OCI-LY1 (cell line): ENCODE results near the gene SLC39A12.

ENCODE experiments used
- H2AFZ ChIP-seq: fragments of 200-600 bp; sonication (generic), shearing (Covaris generic); 2 replicates; pipeline ENCODE4 v1.6.0; 2014; ENCODE audit warnings: antibody characterized with exemption, mild to moderate bottlenecking, low read length
- H3F3A ChIP-seq: fragments of 200-600 bp; sonication (generic), shearing (Covaris generic); 2 replicates; pipeline ENCODE4 v1.6.0; 2014; ENCODE audit warnings: mild to moderate bottlenecking, antibody characterized with exemption, low read length, moderate library complexity; ENCODE audit not compliant: insufficient read depth
- H3K27ac ChIP-seq: fragments of 200-600 bp; sonication (generic); 2 replicates; pipeline ENCODE4 v1.5.1; 2014; ENCODE audit warnings: low read length, mixed run types, mild to moderate bottlenecking, low read depth; ENCODE audit not compliant: poor library complexity, severe bottlenecking
- H3K27me3 ChIP-seq: fragments of 200-600 bp; sonication (generic); 2 replicates; pipeline ENCODE4 v1.6.0; 2014; ENCODE audit warnings: antibody characterized with exemption, mild to moderate bottlenecking, low read length, moderate library complexity; ENCODE audit not compliant: insufficient read depth
- H3K36me3 ChIP-seq: fragments of 200-600 bp; sonication (generic); 2 replicates; pipeline ENCODE4 v1.6.1; 2014; ENCODE audit warnings: mild to moderate bottlenecking, antibody characterized with exemption, low read length, moderate library complexity, mixed read lengths; ENCODE audit not compliant: insufficient read depth
- H3K4me1 ChIP-seq: fragments of 200-600 bp; sonication (generic); 2 replicates; pipeline ENCODE4 v1.5.1; 2014; ENCODE audit warnings: mild to moderate bottlenecking, low read length, moderate library complexity; ENCODE audit not compliant: insufficient read depth, severe bottlenecking
- H3K4me2 ChIP-seq: fragments of 200-600 bp; sonication (generic), shearing (Covaris generic); 2 replicates; pipeline ENCODE4 v1.6.1; 2014; ENCODE audit warnings: low read length
- H3K4me3 ChIP-seq: fragments of 200-600 bp; sonication (generic); 2 replicates; pipeline ENCODE4 v1.5.1; 2014; ENCODE audit warnings: low read length, low read depth, mild to moderate bottlenecking, mixed read lengths; ENCODE audit not compliant: poor library complexity, severe bottlenecking
- H3K79me2 ChIP-seq: fragments of 200-600 bp; shearing (Covaris generic); 2 replicates; pipeline ENCODE4 v1.6.1; 2016; ENCODE audit warnings: mixed run types, low read length, mixed read lengths; ENCODE audit not compliant: insufficient read depth
- H3K9ac ChIP-seq: fragments of 200-600 bp; sonication (generic), shearing (Covaris generic); 2 replicates; pipeline ENCODE4 v1.6.1; 2014; ENCODE audit warnings: mild to moderate bottlenecking, low read length, mixed read lengths
- H3K9me2 ChIP-seq: fragments of 200-600 bp; sonication (generic), shearing (Covaris generic); 2 replicates; pipeline ENCODE4 v1.6.1; 2014; ENCODE audit warnings: low read depth, mild to moderate bottlenecking, low read length, mixed read lengths
- H3K9me3 ChIP-seq: fragments of 200-600 bp; shearing (Covaris generic); 2 replicates; pipeline ENCODE4 v1.6.1; 2014; ENCODE audit warnings: low read length, mixed read lengths
- H4K20me1 ChIP-seq: fragments of 200-600 bp; sonication (generic), shearing (Covaris generic); 2 replicates; pipeline ENCODE4 v1.6.0; 2016; ENCODE audit warnings: mild to moderate bottlenecking, low read length; ENCODE audit not compliant: insufficient read depth
- EZH2 ChIP-seq: fragments of 200-600 bp; sonication (generic), shearing (Covaris generic); IDR thresholded peaks from 2 replicates; pipeline ENCODE4 v1.8.0; 2017; ENCODE audit warnings: borderline replicate concordance, mixed run types, mild to moderate bottlenecking, antibody characterized with exemption, low read length, moderate library complexity, mixed read lengths
- TF ChIP-seq, protein P1 (sequence below): fragments of 200-600 bp; sonication (generic), shearing (Covaris generic); IDR thresholded peaks from 2 replicates; pipeline ENCODE4 v1.5.1; 2017; ENCODE audit warnings: mild to moderate bottlenecking, antibody characterized with exemption, low read length, moderate library complexity, mixed read lengths

The SLC39A12 gene

DNA sequence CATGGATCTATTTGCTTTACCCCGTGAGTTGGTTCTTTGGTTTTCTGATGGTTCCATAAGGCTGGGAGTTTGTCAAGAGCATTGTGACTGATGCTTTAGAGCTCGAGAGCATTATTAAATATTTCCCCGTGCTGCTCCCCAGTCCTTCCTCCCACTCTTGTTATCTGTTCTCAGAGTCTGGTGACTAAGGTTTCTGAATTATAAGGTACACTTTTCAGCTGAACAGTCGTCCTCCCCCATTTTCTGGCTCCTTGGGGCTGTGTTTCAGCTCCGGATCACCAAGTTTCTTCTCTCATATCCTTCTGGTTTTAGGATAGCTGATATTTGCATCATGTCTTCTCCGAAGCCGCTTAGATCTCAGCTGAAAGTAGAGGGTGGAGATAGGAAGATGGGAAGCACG, 130.7 kb downstream of the SLC39A12 start:
- no peaks in the 10 kb centered on the region; the same call in 1 of the 2 replicates for H4K20me1 ChIP-seq
- no peaks in the 10 kb centered on the region for H3F3A ChIP-seq
- H3K79me2 ChIP-seq: no peaks in the 10 kb centered on the region
- no peaks in the 10 kb centered on the region for H3K9me2 ChIP-seq
- no peaks in the 10 kb centered on the region for H3K9me3 ChIP-seq
- H3K27ac ChIP-seq: no peak overlapping the region
- H3K4me2 ChIP-seq: no peak overlapping the region
- H2AFZ ChIP-seq: no peak overlapping the region
- no peak for TF ChIP-seq EZH2
- TF ChIP-seq, protein P1, sequence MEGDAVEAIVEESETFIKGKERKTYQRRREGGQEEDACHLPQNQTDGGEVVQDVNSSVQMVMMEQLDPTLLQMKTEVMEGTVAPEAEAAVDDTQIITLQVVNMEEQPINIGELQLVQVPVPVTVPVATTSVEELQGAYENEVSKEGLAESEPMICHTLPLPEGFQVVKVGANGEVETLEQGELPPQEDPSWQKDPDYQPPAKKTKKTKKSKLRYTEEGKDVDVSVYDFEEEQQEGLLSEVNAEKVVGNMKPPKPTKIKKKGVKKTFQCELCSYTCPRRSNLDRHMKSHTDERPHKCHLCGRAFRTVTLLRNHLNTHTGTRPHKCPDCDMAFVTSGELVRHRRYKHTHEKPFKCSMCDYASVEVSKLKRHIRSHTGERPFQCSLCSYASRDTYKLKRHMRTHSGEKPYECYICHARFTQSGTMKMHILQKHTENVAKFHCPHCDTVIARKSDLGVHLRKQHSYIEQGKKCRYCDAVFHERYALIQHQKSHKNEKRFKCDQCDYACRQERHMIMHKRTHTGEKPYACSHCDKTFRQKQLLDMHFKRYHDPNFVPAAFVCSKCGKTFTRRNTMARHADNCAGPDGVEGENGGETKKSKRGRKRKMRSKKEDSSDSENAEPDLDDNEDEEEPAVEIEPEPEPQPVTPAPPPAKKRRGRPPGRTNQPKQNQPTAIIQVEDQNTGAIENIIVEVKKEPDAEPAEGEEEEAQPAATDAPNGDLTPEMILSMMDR: no peak
- H3K9ac ChIP-seq: no peak overlapping the region
- H3K27me3 ChIP-seq: no peaks in the 10 kb centered on the region
- H3K36me3 ChIP-seq: no peaks in the 10 kb centered on the region
- no peak overlapping the region for H3K4me3 ChIP-seq
- no peaks in the 10 kb centered on the region for H3K4me1 ChIP-seq

DNA sequence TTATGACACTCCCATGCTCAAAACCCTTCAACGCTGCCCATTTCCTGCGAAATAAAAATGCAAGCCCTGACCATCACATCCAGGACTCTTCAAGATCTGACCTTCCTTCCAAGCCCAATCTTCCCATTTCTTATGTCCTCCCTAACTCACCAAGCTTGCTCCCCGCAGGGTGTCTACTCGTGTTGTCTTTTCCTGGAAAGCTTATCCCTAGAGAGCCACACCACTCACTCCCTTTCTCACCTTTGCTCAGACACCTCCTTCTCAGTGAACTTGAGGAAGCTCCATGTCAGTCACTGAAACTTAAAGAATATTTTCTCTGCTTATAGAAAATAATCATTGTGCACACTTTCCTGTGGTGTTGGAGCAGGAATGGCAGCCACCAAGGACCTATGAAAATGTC, 134.1 kb downstream of the SLC39A12 start:
- no peaks in the 10 kb centered on the region for H3K79me2 ChIP-seq
- TF ChIP-seq, protein P1: no peak
- no peak for TF ChIP-seq EZH2
- no peaks in the 10 kb centered on the region for H3K36me3 ChIP-seq
- H3F3A ChIP-seq: no peaks in the 10 kb centered on the region
- no peak overlapping the region for H2AFZ ChIP-seq
- H3K27ac ChIP-seq: no peak overlapping the region
- H3K9me2 ChIP-seq: no peaks in the 10 kb centered on the region
- H3K27me3 ChIP-seq: no peaks in the 10 kb centered on the region
- no peaks in the 10 kb centered on the region for H3K4me1 ChIP-seq
- H4K20me1 ChIP-seq: no peaks in the 10 kb centered on the region; the same call in 1 of the 2 replicates
- H3K9me3 ChIP-seq: no peaks in the 10 kb centered on the region
- no peak overlapping the region for H3K4me3 ChIP-seq
- no peak overlapping the region for H3K9ac ChIP-seq
- H3K4me2 ChIP-seq: no peak overlapping the region

DNA sequence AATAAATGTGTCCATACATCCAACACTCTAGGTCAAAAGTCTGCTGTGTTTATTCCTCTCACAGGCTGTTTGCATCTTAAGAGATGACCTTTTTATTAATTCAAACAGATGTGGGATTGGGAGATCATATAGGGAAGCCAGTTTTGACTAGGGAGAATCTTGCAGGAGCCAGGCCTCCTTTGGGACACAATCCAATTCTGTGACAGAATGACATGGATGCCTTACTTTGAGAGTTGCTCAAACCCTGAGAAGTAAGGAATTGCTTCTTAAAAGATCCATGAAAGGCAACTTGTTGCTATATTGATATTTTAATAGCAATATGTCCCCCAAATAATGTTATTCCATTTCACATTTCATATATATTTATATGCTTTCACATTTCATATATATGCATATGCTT, 135.0 kb downstream of the SLC39A12 start:
- Histone ChIP-seq H3K79me2 (no peaks in the 10 kb centered on the region), H3K4me2 (no peak overlapping the region), H4K20me1 (no peaks in the 10 kb centered on the region; the same call in 1 of the 2 replicates), H3K27me3 (no peaks in the 10 kb centered on the region), H3K9me3 (no peaks in the 10 kb centered on the region), H3K9ac (no peak overlapping the region), H3K4me3 (no peak overlapping the region), H3K27ac (no peak overlapping the region), H3K4me1 (no peaks in the 10 kb centered on the region), H3F3A (no peaks in the 10 kb centered on the region), H3K36me3 (no peaks in the 10 kb centered on the region), H3K9me2 (no peaks in the 10 kb centered on the region), H2AFZ (no peak overlapping the region)
- TF ChIP-seq, protein P1: no peak
- no peak for TF ChIP-seq EZH2
